Ishikawa (cell line): ENCODE data around the gene CDR2.

Source experiments
- CEBPB ChIP-seq: IDR thresholded peaks from 2 replicates; pipeline ENCODE4 v1.6.1; 2012
- FOXM1 ChIP-seq: IDR thresholded peaks from 2 replicates; pipeline ENCODE4 v1.6.1; 2012; ENCODE audit warnings: low read depth, borderline replicate concordance

DNA sequence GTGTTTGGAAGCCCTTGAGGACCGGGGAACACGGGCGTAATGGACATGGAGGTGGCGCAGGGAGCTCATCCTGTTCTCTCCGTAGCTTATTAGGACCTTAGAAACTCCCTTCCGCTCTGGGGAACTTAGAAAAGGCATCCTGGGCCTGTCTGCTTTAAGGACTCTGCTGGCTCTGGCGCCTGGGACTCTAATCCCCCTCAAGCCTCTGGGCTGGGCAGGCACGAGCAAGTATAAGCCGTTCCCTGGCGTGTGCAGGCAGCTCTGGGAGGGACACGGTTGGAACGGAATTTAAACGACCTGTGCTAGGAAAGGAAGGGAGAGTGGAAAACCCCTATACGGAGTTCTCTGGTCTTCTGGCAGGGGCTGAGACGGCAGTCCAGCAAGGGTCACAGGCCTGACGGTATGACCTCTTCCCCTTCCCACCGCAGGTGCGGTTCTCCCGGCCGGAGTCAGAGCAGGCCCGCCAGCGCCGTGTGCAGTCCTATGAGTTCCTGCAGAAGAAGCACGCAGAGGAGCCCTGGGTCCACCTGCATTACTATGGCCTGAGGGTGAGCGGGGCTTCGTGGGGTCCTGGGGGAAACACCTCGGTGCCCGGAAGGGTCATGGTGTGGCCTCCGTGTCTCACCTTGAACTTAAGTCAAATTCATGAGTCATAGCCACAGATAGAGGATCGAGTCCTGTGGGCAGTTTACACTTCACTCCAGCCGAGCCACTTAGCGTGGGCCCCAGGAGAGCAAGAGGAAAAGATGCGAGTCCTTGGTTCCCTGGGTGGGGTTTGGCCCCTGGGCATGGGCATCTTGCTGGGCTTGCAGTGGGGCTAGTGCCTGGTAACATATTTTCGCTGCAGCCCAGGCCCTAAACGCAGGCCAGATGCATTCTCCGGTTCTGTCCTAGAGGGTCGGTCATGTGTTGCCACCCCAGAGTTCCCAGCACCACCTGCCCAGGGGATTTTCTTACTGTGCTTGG lies 59.5 kb downstream of the CDR2 start:
- TF ChIP-seq FOXM1 = no peak
- TF ChIP-seq CEBPB = no peak
